Measurements from ENCODE around the gene CGB3. TPM values are rescaled to one million over a fixed set of nuclear protein-coding genes. Genes with fewer than 3 reads are reported as not detected.

The CGB3 gene
- total and polyA plus RNA-seq, 2 of the 4 experiments (the other 2 are of a cell fraction), result not detected

- CTCF ChIA-PET, result no interaction called here
- dilution Hi-C loops (cut with HindIII; ENCODE audit: low sequenced_read_pairs, unreplicated experiment), result no loop called here
Observed at GRCh38 chr19:49022116-49022515, 2.0 kb downstream of the CGB3 start.

More at GRCh38 chr19:49022116-49022515, 2.0 kb downstream of the CGB3 start:
- intact Hi-C loops (cut with micrococcal nuclease) (no loop called here), in situ Hi-C loops (cut with MboI; ENCODE audit: low sequenced_read_pairs) (no loop called here)
- TF ChIP-seq RAD21 (IDR thresholded peaks at IDR 0.05; ENCODE audit: low read length) (no peak), RFX5 (IDR thresholded peaks at IDR 0.05; ENCODE audit: low read depth, low read length) (no peak), BHLHE40 (IDR thresholded peaks at IDR 0.05; ENCODE audit: low read depth, low read length) (no peak), MAZ (IDR thresholded peaks at IDR 0.05; ENCODE audit: borderline replicate concordance, low read depth, low read length) (no peak), FOS (IDR thresholded peaks at IDR 0.05; ENCODE audit: low read depth, low read length) (no peak), CTCF (conservative IDR thresholded peaks at IDR 0.05; ENCODE audit: low read depth, low read length) (no peak), RCOR1 (IDR thresholded peaks at IDR 0.05; ENCODE audit: insufficient replicate concordance, low read length) (no peak), MXI1 (IDR thresholded peaks at IDR 0.05; ENCODE audit: borderline replicate concordance, low read depth, low read length) (no peak), ELK1 (IDR thresholded peaks at IDR 0.05; ENCODE audit: borderline replicate concordance, low read depth, low read length) (no peak), SMC3 (IDR thresholded peaks at IDR 0.05; ENCODE audit: low read depth, low read length) (no peak), NFE2L2 (IDR thresholded peaks at IDR 0.05; ENCODE audit: low read depth, low read length) (no peak), USF2 (IDR thresholded peaks at IDR 0.05; ENCODE audit: low read depth, low read length) (no peak), CEBPB (IDR thresholded peaks at IDR 0.05; ENCODE audit: low read depth, low read length) (no peak), MAFK (IDR thresholded peaks at IDR 0.05; ENCODE audit: low read depth, low read length) (no peak), CHD1 (IDR thresholded peaks at IDR 0.05; ENCODE audit: low read depth, low read length) (no peak), POLR2A (IDR thresholded peaks at IDR 0.05; ENCODE audit: low read depth, low read length) (no peak)
- Histone ChIP-seq H3K27ac (ENCODE audit: insufficient read depth, low read length) (no peak overlapping the region), H2AK9ac (replicated peaks; ENCODE audit: low read depth, low read length, poor library complexity) (peak overlapping the region; percentile 50), H4K91ac (ENCODE audit: insufficient read depth, low read depth, low read length) (no peak overlapping the region), H3K79me1 (ENCODE audit: low read depth in 1 of 2, low read length in 2 of 2) (no peaks in the 10 kb centered on the region; a peak in 1 of 4 replicates), H2AFZ (replicated peaks; ENCODE audit: low read length, poor library complexity) (no peak overlapping the region), H3K4ac (ENCODE audit: low read depth, low read length) (no peak overlapping the region), H3K9ac (ENCODE audit: low read depth, low read length) (no peak overlapping the region), H3K9me1 (ENCODE audit: insufficient read depth, low read length) (0 out of 2 replicates have a peak, but pooled peaks cover 3% of the 10 kb centered on the region), H3K27me3 (ENCODE audit: control insufficient read depth, insufficient read depth, low read length) (peaks cover 2% of the 10 kb centered on the region; the same call in 1 of the 2 replicates), H3K4me2 (ENCODE audit: low read depth, low read length) (no peak overlapping the region), H3K36me3 (ENCODE audit: control insufficient read depth, insufficient read depth, low read length) (no peaks in the 10 kb centered on the region), H3K23ac (ENCODE audit: low read depth, low read length) (no peak overlapping the region), H3K9me3 (ENCODE audit: control insufficient read depth, insufficient read depth, low read length) (no peaks in the 10 kb centered on the region), H3K14ac (replicated peaks; ENCODE audit: low read depth, low read length) (no peak overlapping the region), H3K18ac (ENCODE audit: low read depth, low read length) (no peak overlapping the region), H3K56ac (ENCODE audit: extremely low read depth, insufficient read depth, low read length) (no peak overlapping the region), H3K4me3 (ENCODE audit: insufficient read depth, low read depth, low read length) (no peak overlapping the region), H4K8ac (ENCODE audit: low read depth in 2 of 2, low read length in 2 of 2) (no peak overlapping the region), H3K4me1 (ENCODE audit: control insufficient read depth, insufficient read depth, low read length) (peaks cover 9% of the 10 kb centered on the region; the same call in 1 of the 2 replicates), H4K5ac (ENCODE audit: low read depth, low read length) (no peak overlapping the region), H4K20me1 (ENCODE audit: insufficient read depth, low read length) (no peaks in the 10 kb centered on the region), H2BK20ac (ENCODE audit: low read depth, low read length) (no peak overlapping the region), H2BK120ac (ENCODE audit: low read depth, low read length) (no peak overlapping the region), H2BK15ac (ENCODE audit: low read depth, low read length) (no peak overlapping the region), H2AK5ac (ENCODE audit: low read depth, low read length) (no peak overlapping the region), H2BK5ac (ENCODE audit: low read depth, low read length, poor library complexity, severe bottlenecking) (no peak overlapping the region)
- DNase-seq, result no peak
- 90% methylated on average over 2 of the region's 9 CpGs; no CpG with 5 or more reads in 1 of the 2 experiments for WGBS, 2 experiments (ENCODE audit: extremely low coverage in 2 of 2, insufficient read length in 1 of 2)
- no TSS peak for BruUV-seq (replicated peaks)
- POLR2A ChIA-PET (ENCODE audit: unreplicated experiment), result no interaction called here
- ATAC-seq (ENCODE audit: low read depth), result no peak

All from IMR-90 (cell line).